OCI-LY3 (cell line): Measurements from ENCODE around the gene SART3.
"Not testable (repeated sequence)": the region's sequence is repeated elsewhere in the genome, so short reads cannot be mapped to it uniquely, and the experiment has no call there.

Source experiments
- H2AFZ ChIP-seq: fragments of 200-600, 300-600 bp; shearing (Covaris generic); 2 replicates; pipeline ENCODE4 v1.6.0; 2014; ENCODE audit warnings: antibody characterized with exemption, low read depth, low read length
- H3K27ac ChIP-seq: fragments of 200-600, 300-600 bp; sonication (generic); 2 replicates; pipeline ENCODE4 v1.5.1; 2014; ENCODE audit warnings: mild to moderate bottlenecking, low read length, moderate library complexity, mixed read lengths
- H3K27me3 ChIP-seq: fragments of 200-600, 300-600 bp; sonication (generic); 2 replicates; pipeline ENCODE4 v1.6.1; 2014; ENCODE audit warnings: low read depth, low read length, mixed read lengths
- H3K36me3 ChIP-seq: fragments of 200-600, 300-600 bp; sonication (generic); replicated peaks from 2 replicates; pipeline ENCODE3; 2014; ENCODE audit warnings: low read depth, low read length, mixed read lengths
- H3K4me1 ChIP-seq: fragments of 300-600, 200-600 bp; sonication (generic); 2 replicates; pipeline ENCODE4 v1.6.1; 2014; ENCODE audit warnings: low read length, mixed read lengths
- H3K4me2 ChIP-seq: fragments of 200-600, 300-600 bp; sonication (generic); 2 replicates; pipeline ENCODE4 v1.6.1; 2014; ENCODE audit warnings: low read length, mixed read lengths
- H3K4me3 ChIP-seq: fragments of 300-600, 200-600 bp; sonication (generic); 2 replicates; pipeline ENCODE4 v1.5.1; 2014; ENCODE audit warnings: antibody characterized with exemption, mild to moderate bottlenecking, low read length, moderate library complexity
- H3K79me2 ChIP-seq: fragments of 300-600, 200-600 bp; shearing (Covaris generic); 2 replicates; pipeline ENCODE4 v1.6.1; 2014; ENCODE audit warnings: mild to moderate bottlenecking, low read length, mixed read lengths
- H3K9ac ChIP-seq: fragments of 300-600, 200-600 bp; shearing (Covaris generic); 2 replicates; pipeline ENCODE4 v1.6.0; 2014; ENCODE audit warnings: mild to moderate bottlenecking, low read length, moderate library complexity
- H3K9me3 ChIP-seq: fragments of 200-600, 300-600 bp; shearing (Covaris generic); 2 replicates; pipeline ENCODE4 v1.6.1; 2014; ENCODE audit warnings: low read length, mixed read lengths; ENCODE audit not compliant: insufficient read depth
- H4K20me1 ChIP-seq: fragments of 200-600, 300-600 bp; sonication (generic); 2 replicates; pipeline ENCODE4 v1.6.1; 2016; ENCODE audit warnings: low read length, mixed read lengths; ENCODE audit not compliant: insufficient read depth
- CTCF ChIP-seq: fragments of 200-600, 300-600 bp; sonication (generic); IDR thresholded peaks from 2 replicates; pipeline ENCODE4 v1.5.1; 2014; ENCODE audit warnings: antibody characterized with exemption, low read length, low read depth
- EZH2phosphoT487 ChIP-seq: fragments of 200-600 bp; shearing (Covaris generic); IDR thresholded peaks from 2 replicates; pipeline ENCODE4 v1.6.1; 2018; ENCODE audit warnings: antibody characterized with exemption, mixed run types, low read depth

Gene SART3

GRCh38 chr12:108577458-108577857 is 16.5 kb upstream of the SART3 start:
- H4K20me1 ChIP-seq: no peaks in the 10 kb centered on the region
- peaks cover 32% of the 10 kb centered on the region for H3K4me1 ChIP-seq
- H3K36me3 ChIP-seq: no peaks in the 10 kb centered on the region
- H3K9ac ChIP-seq: no peak overlapping the region
- H3K27ac ChIP-seq: no peak overlapping the region
- H3K9me3 ChIP-seq: no peaks in the 10 kb centered on the region
- no peaks in the 10 kb centered on the region for H3K27me3 ChIP-seq
- H3K4me3 ChIP-seq: no peak overlapping the region
- no peak overlapping the region for H2AFZ ChIP-seq
- no peak overlapping the region for H3K4me2 ChIP-seq
- H3K79me2 ChIP-seq: no peaks in the 10 kb centered on the region
- no peak for TF ChIP-seq CTCF
- no peak for TF ChIP-seq EZH2phosphoT487

GRCh38 chr12:108576660-108577234 is 15.8 kb upstream of the SART3 start:
- H3K4me2 ChIP-seq: no peak overlapping the region
- H3K27me3 ChIP-seq: no peaks in the 10 kb centered on the region
- no peak overlapping the region for H3K4me3 ChIP-seq
- no peak for TF ChIP-seq CTCF
- no peak for TF ChIP-seq EZH2phosphoT487
- peaks cover 39% of the 10 kb centered on the region for H3K4me1 ChIP-seq
- H3K9ac ChIP-seq: no peak overlapping the region
- H3K9me3 ChIP-seq: no peaks in the 10 kb centered on the region
- no peak overlapping the region for H2AFZ ChIP-seq
- no peak overlapping the region for H3K27ac ChIP-seq
- H3K79me2 ChIP-seq: no peaks in the 10 kb centered on the region
- no peaks in the 10 kb centered on the region for H3K36me3 ChIP-seq
- no peaks in the 10 kb centered on the region for H4K20me1 ChIP-seq

GRCh38 chr12:108575199-108575912 is 14.4 kb upstream of the SART3 start:
- no peak overlapping the region for H3K4me3 ChIP-seq
- H3K4me2 ChIP-seq: no peak overlapping the region
- peaks cover 53% of the 10 kb centered on the region for H3K4me1 ChIP-seq
- no peaks in the 10 kb centered on the region for H3K27me3 ChIP-seq
- no peak overlapping the region for H3K9ac ChIP-seq
- TF ChIP-seq EZH2phosphoT487: no peak
- no peak for TF ChIP-seq CTCF
- peaks cover 4% of the 10 kb centered on the region for H3K36me3 ChIP-seq
- no peak overlapping the region for H2AFZ ChIP-seq
- H4K20me1 ChIP-seq: no peaks in the 10 kb centered on the region
- H3K79me2 ChIP-seq: no peaks in the 10 kb centered on the region
- no peak overlapping the region for H3K27ac ChIP-seq
- no peaks in the 10 kb centered on the region for H3K9me3 ChIP-seq

GRCh38 chr12:108574276-108574675 is 13.3 kb upstream of the SART3 start:
- H3K4me3 ChIP-seq, H3K9ac ChIP-seq, H2AFZ ChIP-seq, H3K79me2 ChIP-seq, H3K27ac ChIP-seq, H3K36me3 ChIP-seq, H3K9me3 ChIP-seq, H4K20me1 ChIP-seq, H3K4me2 ChIP-seq, H3K27me3 ChIP-seq: not testable (repeated sequence)
- H3K4me1 ChIP-seq: peaks cover 60% of the 10 kb centered on the region
